Lower lobe of right lung (tissue), 2 donors: ENCODE results near the gene TWF2. TPM values are rescaled to one million over a fixed set of nuclear protein-coding genes. Genes with fewer than 3 reads are reported as not detected.

ENCODE experiments used
- ATAC-seq, 2 donors: fragments of 200-7000 bp; cut with Tn5 transposase; one replicate each; pipeline ENCODE4 v1.9.1; 2020 to 2022; ENCODE audit warnings: mild to moderate bottlenecking in 2 of 2, moderate library complexity in 2 of 2
- DNase-seq: peaks from one replicate; pipeline ENCODE4 v3.0.0-alpha.2; 2020
- H3K27ac ChIP-seq: fragments of 200-600 bp; one replicate; pipeline ENCODE4 v1.8.0; 2022
- H3K27me3 ChIP-seq: fragments of 200-600 bp; one replicate; pipeline ENCODE4 v1.8.0; 2022; ENCODE audit warnings: low read depth
- H3K36me3 ChIP-seq: fragments of 200-600 bp; one replicate; pipeline ENCODE4 v1.8.0; 2022; ENCODE audit warnings: mild to moderate bottlenecking
- H3K4me1 ChIP-seq: fragments of 200-600 bp; one replicate; pipeline ENCODE4 v1.8.0; 2022
- H3K4me3 ChIP-seq: fragments of 200-600 bp; one replicate; pipeline ENCODE4 v1.8.0; 2022; ENCODE audit warnings: mild to moderate bottlenecking
- H3K9me3 ChIP-seq: fragments of 200-600 bp; one replicate; pipeline ENCODE4 v1.8.0; 2022
- intact Hi-C: fragments of 100-400 bp; cut with DNase I; formaldehyde crosslinking; loops from one replicate; pipeline ENCODE4 v1.11.0; 2022
- total RNA-seq: library from RNA; stranded (reverse); fragmentation: NEBNext Ultra II Directional; extraction: Animal tissue kit (Norgen Biotek cat#: 25700); gene quantifications from one replicate; pipeline ENCODE4 v1.2.1, GENCODE V29; 2021
- TF ChIP-seq, protein P1 (sequence below): fragments of 200-600 bp; IDR thresholded peaks from one replicate; pipeline ENCODE4 v1.8.0; 2022; ENCODE audit warnings: antibody characterized with exemption, mild to moderate bottlenecking
- donor health status: DM: no; HTN: yes; CAD: no; lungs with severe emphysema.

Gene TWF2
- total RNA-seq, 1 donor from 2014 or later = 62.2 TPM

- DNase-seq = no peak
- H3K4me3 ChIP-seq = no peak overlapping the region
- no peak overlapping the region for H3K27ac ChIP-seq
- no peaks in the 10 kb centered on the region for H3K9me3 ChIP-seq
- peaks cover 62% of the 10 kb centered on the region for H3K36me3 ChIP-seq
- TF ChIP-seq, protein P1, sequence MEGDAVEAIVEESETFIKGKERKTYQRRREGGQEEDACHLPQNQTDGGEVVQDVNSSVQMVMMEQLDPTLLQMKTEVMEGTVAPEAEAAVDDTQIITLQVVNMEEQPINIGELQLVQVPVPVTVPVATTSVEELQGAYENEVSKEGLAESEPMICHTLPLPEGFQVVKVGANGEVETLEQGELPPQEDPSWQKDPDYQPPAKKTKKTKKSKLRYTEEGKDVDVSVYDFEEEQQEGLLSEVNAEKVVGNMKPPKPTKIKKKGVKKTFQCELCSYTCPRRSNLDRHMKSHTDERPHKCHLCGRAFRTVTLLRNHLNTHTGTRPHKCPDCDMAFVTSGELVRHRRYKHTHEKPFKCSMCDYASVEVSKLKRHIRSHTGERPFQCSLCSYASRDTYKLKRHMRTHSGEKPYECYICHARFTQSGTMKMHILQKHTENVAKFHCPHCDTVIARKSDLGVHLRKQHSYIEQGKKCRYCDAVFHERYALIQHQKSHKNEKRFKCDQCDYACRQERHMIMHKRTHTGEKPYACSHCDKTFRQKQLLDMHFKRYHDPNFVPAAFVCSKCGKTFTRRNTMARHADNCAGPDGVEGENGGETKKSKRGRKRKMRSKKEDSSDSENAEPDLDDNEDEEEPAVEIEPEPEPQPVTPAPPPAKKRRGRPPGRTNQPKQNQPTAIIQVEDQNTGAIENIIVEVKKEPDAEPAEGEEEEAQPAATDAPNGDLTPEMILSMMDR = no peak
- ATAC-seq = no peak
- H3K4me1 ChIP-seq = peaks cover 49% of the 10 kb centered on the region
- intact Hi-C loops = no loop called here
- no peaks in the 10 kb centered on the region for H3K27me3 ChIP-seq
Observed at GRCh38 chr3:52249683-52250082, 10.7 kb upstream of the TWF2 start.

DNA sequence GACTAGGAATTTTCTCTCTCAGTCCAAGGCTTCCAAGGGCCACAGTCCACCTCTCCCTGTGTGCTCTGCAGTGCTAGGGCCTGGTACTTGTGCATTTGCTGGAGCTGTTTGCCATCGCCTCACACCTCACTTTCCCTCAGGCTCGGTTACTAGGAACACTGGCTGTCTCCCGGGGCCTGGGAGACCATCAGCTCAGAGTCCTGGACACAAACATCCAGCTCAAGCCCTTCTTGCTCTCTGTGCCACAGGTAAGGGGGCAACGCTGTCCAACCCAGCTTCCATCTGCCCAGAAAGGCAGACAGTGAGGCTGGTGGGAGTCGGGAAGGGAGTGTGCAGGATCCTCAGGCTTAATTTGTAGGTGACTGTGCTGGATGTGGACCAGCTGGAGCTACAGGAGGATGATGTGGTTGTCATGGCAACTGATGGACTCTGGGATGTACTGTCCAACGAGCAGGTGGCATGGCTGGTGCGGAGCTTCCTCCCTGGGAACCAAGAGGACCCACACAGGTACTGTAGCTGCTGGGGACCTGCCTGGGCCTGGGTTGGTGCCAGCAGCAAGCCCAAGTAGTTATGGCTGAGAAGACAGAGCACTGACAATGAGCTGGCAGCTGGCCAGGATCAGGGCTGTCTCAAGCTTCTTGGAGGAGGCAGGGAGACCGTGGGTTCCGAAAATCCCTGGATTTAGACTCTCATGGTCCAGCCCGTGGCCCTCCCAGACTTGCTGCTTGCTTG is 10.0 kb upstream of the TWF2 start:
- DNase-seq = no peak
- no peak for ATAC-seq
- Histone ChIP-seq H3K4me3 (no peak overlapping the region), H3K4me1 (peaks cover 49% of the 10 kb centered on the region), H3K9me3 (no peaks in the 10 kb centered on the region), H3K27me3 (no peaks in the 10 kb centered on the region), H3K27ac (no peak overlapping the region), H3K36me3 (peaks cover 55% of the 10 kb centered on the region)
- intact Hi-C loops = no loop called here
- TF ChIP-seq, protein P1 = no peak

DNA sequence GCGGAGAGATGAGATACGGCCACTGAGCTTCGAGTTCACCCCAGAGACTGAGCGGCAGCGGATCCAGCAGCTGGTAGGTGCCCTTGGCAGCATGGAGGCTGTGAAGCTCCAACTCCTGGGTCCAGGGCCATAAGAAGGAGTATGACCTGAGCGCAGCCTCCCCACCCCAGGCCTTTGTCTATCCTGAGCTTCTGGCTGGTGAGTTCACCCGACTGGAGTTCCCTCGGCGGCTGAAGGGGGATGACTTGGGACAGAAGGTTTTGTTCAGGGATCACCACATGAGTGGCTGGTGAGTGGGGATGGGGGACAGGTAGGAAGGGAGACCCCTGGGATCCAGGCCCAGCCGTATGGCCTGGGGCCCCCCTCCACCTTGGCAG is 9.2 kb upstream of the TWF2 start:
- Histone ChIP-seq H3K27me3 (no peaks in the 10 kb centered on the region), H3K36me3 (peaks cover 46% of the 10 kb centered on the region), H3K4me3 (no peak overlapping the region), H3K27ac (no peak overlapping the region), H3K4me1 (peaks cover 46% of the 10 kb centered on the region), H3K9me3 (no peaks in the 10 kb centered on the region)
- intact Hi-C loops = no loop called here
- DNase-seq (no peak), ATAC-seq (no peak)
- TF ChIP-seq, protein P1 = no peak

DNA sequence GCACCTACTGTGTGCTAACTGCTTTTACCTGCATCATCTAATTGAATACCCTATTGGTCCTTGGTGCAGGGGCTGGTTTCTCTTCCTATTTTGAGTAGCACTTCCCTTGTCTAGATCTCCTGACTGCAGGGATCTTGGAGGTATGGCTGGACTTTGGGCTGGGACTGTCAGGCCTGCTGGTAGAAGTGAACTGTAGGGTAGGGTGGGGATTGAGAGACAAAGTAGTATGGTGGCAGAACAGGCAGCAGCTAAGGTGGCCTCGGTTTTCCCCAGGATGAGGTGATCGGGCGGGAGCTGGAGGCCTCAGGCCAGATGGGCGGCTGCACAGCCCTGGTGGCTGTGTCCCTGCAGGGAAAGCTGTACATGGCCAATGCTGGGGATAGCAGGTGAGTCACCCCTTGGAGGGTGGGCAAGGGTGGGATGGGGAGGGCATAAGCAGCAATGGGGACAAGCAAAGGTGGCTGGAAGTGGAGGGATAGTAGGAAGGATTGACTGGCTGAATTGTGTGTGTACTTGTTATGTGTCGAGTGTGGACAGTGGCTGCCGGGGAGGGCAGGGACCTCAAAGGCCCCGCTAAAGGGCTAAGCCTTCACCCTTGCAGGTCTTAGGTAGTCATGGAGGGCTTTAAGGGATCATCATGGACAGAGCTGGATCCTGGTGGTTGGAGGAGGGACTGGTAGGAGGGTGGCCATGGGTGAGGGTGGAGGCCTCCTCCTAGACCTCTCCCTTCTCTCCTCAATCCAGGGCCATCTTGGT is 8.6 kb upstream of the TWF2 start:
- H3K9me3 ChIP-seq = no peaks in the 10 kb centered on the region
- TF ChIP-seq, protein P1 = no peak
- H3K27me3 ChIP-seq = no peaks in the 10 kb centered on the region
- peak overlapping the region; percentile 92 for H3K27ac ChIP-seq
- intact Hi-C loops = no loop called here
- H3K4me3 ChIP-seq = peak overlapping the region; percentile 71
- DNase-seq = no peak
- H3K4me1 ChIP-seq = peaks cover 41% of the 10 kb centered on the region
- H3K36me3 ChIP-seq = peaks cover 44% of the 10 kb centered on the region
- no peak for ATAC-seq

GRCh38 chr3:52246728-52247408 is 7.9 kb upstream of the TWF2 start:
- ATAC-seq = peak; percentile 28 to 31
- TF ChIP-seq, protein P1 = no peak
- Histone ChIP-seq H3K27me3 (no peaks in the 10 kb centered on the region), H3K4me3 (peak overlapping the region; percentile 71), H3K27ac (peak overlapping the region; percentile 92), H3K4me1 (peaks cover 40% of the 10 kb centered on the region), H3K9me3 (no peaks in the 10 kb centered on the region), H3K36me3 (peaks cover 40% of the 10 kb centered on the region)
- intact Hi-C loops = no loop called here
- peak; percentile 67 for DNase-seq
